ENCODE data around the gene MOCS1. TPM values are rescaled to one million over a fixed set of nuclear protein-coding genes. Genes with fewer than 3 reads are reported as not detected.

MOCS1 gene
- total RNA-seq, 1 donor from 2014 or later = 16.0 TPM

DNA sequence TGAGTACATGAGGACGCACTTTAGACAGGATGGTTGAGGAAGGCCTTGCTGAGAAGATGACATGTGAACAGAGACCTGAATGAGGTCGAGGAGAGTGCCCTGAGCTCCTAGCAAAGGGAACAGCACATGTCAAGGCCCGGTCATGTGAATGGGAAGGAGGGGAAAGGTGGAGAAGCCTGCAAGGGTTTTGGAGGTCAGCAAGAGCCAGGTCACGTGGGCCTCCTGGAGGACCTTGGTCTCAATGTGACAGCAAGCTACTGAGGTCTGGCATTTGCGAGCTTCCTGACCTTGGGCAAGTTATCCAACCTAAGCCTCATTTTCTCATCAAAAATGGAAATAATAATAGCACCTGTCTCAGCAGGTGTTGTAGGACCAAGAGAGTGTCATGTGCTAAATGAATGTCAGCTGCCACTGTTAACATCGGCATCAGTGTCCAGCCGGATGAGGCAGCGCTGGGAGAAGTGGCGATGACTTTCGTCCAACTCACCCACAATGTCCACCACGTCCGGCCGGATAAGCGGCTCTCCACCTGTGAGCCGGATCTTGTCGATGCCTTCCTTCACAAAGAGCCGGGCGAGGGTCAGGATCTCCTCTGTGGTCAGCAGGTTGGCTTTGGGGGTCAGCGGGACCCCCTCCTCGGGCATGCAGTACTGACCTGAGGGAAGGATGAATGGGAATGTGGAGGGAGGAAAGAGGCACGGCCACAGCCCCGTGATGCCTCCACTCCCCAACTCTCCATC lies 8.9 kb downstream of the MOCS1 start:
- no peaks in the 10 kb centered on the region for H3K9me3 ChIP-seq (ENCODE audit: insufficient read depth, low read depth, low read length)
- no peak for DNase-seq (ENCODE audit: low read depth)
- no peak for FAIRE-seq
- Mint-ChIP-seq H3K4me1 (ENCODE audit: low read depth, unreplicated experiment) (peaks cover 17% of the 10 kb centered on the region), H3K4me3 (ENCODE audit: unreplicated experiment) (no peak overlapping the region), H3K27me3 (ENCODE audit: low read depth, unreplicated experiment) (no peaks in the 10 kb centered on the region), H3K9me3 (ENCODE audit: unreplicated experiment) (no peaks in the 10 kb centered on the region), H3K27ac (ENCODE audit: unreplicated experiment) (no peak overlapping the region), H3K36me3 (ENCODE audit: low read depth, unreplicated experiment) (peaks cover 20% of the 10 kb centered on the region)
- no peak overlapping the region for H3K9ac ChIP-seq (ENCODE audit: low read length)
- H3K79me2 ChIP-seq (ENCODE audit: insufficient read depth, low read length) = no peaks in the 10 kb centered on the region
- no peaks in the 10 kb centered on the region for H3K27me3 ChIP-seq (ENCODE audit: insufficient read depth, low read length)
- H4K20me1 ChIP-seq (ENCODE audit: insufficient read depth, low read length) = peaks cover 4% of the 10 kb centered on the region
- H3K4me1 ChIP-seq (ENCODE audit: insufficient read depth, low read length) = peaks cover 8% of the 10 kb centered on the region
- no peak overlapping the region for H3K27ac ChIP-seq (ENCODE audit: low read depth, low read length)
- TF ChIP-seq, protein P1, sequence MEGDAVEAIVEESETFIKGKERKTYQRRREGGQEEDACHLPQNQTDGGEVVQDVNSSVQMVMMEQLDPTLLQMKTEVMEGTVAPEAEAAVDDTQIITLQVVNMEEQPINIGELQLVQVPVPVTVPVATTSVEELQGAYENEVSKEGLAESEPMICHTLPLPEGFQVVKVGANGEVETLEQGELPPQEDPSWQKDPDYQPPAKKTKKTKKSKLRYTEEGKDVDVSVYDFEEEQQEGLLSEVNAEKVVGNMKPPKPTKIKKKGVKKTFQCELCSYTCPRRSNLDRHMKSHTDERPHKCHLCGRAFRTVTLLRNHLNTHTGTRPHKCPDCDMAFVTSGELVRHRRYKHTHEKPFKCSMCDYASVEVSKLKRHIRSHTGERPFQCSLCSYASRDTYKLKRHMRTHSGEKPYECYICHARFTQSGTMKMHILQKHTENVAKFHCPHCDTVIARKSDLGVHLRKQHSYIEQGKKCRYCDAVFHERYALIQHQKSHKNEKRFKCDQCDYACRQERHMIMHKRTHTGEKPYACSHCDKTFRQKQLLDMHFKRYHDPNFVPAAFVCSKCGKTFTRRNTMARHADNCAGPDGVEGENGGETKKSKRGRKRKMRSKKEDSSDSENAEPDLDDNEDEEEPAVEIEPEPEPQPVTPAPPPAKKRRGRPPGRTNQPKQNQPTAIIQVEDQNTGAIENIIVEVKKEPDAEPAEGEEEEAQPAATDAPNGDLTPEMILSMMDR (IDR thresholded peaks at IDR 0.05; ENCODE audit: insufficient read depth, low read depth, low read length) = no peak
- TF ChIP-seq EZH2 (IDR thresholded peaks at IDR 0.05; ENCODE audit: insufficient read depth, low read length) = no peak
- H2AFZ ChIP-seq (ENCODE audit: low read depth, low read length) = no peak overlapping the region
- H3K4me3 ChIP-seq (ENCODE audit: insufficient read depth, low read depth, low read length) = no peak overlapping the region
- H3K4me2 ChIP-seq (ENCODE audit: low read length) = no peak overlapping the region
- no peaks in the 10 kb centered on the region for H3K36me3 ChIP-seq (ENCODE audit: insufficient read depth, low read length)

DNA sequence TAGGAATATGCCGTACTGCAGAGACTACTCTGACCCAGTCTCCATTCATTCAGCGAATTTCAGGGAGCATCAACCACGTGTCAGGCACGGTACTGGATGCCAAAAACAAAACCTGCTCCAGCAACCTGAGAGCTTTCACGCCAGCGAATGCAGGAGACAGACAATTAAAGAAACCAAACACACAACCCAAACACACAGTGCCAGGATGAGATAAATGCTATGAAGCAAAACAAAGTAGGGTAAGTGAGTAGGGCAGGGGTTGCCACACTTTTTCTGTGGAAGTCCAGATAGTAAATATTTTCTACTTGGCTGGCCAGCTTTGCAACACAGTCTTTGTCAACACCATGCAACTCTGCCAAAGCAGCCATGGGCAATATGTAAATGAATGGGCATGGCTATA lies 10.0 kb downstream of the MOCS1 start:
- H3K4me3 Mint-ChIP-seq (ENCODE audit: unreplicated experiment) = no peak overlapping the region
- TF ChIP-seq, protein P1 (IDR thresholded peaks at IDR 0.05; ENCODE audit: insufficient read depth, low read depth, low read length) = no peak
- no peak for TF ChIP-seq EZH2 (IDR thresholded peaks at IDR 0.05; ENCODE audit: insufficient read depth, low read length)
- Histone ChIP-seq H2AFZ (ENCODE audit: low read depth, low read length) (no peak overlapping the region), H3K36me3 (ENCODE audit: insufficient read depth, low read length) (no peaks in the 10 kb centered on the region), H3K9ac (ENCODE audit: low read length) (no peak overlapping the region), H3K4me2 (ENCODE audit: low read length) (no peak overlapping the region), H3K4me3 (ENCODE audit: insufficient read depth, low read depth, low read length) (no peak overlapping the region), H4K20me1 (ENCODE audit: insufficient read depth, low read length) (peaks cover 4% of the 10 kb centered on the region), H3K27ac (ENCODE audit: low read depth, low read length) (no peak overlapping the region), H3K79me2 (ENCODE audit: insufficient read depth, low read length) (no peaks in the 10 kb centered on the region), H3K9me3 (ENCODE audit: insufficient read depth, low read depth, low read length) (no peaks in the 10 kb centered on the region), H3K27me3 (ENCODE audit: insufficient read depth, low read length) (no peaks in the 10 kb centered on the region), H3K4me1 (ENCODE audit: insufficient read depth, low read length) (peaks cover 8% of the 10 kb centered on the region)
- peaks cover 10% of the 10 kb centered on the region for H3K4me1 Mint-ChIP-seq (ENCODE audit: low read depth, unreplicated experiment)
- no peak for FAIRE-seq
- no peak overlapping the region for H3K27ac Mint-ChIP-seq (ENCODE audit: unreplicated experiment)
- H3K36me3 Mint-ChIP-seq (ENCODE audit: low read depth, unreplicated experiment) = peaks cover 24% of the 10 kb centered on the region
- H3K27me3 Mint-ChIP-seq (ENCODE audit: low read depth, unreplicated experiment) = no peaks in the 10 kb centered on the region
- H3K9me3 Mint-ChIP-seq (ENCODE audit: unreplicated experiment) = no peaks in the 10 kb centered on the region
- DNase-seq (ENCODE audit: low read depth) = no peak

DNA sequence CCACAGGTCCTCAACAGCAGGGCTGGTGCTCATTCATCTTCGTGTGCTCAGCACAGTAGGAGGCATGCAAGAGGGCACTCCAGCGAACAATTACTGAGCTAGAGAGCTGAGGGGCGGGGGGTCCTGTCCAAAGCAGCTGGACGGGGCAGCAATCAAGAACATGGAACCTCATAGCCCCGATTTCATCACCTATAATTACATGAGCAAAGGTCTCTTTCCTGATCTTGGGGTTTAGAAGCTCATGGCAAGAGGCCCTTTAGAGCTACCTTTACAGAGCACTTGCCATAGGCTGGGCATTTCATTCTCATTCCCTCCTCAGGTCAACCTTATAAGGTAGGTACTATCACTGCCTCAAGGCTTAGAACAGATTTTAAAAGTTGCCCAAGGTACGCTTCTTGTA lies 10.4 kb downstream of the MOCS1 start:
- no peak overlapping the region for H3K27ac Mint-ChIP-seq (ENCODE audit: unreplicated experiment)
- peaks cover 24% of the 10 kb centered on the region for H3K36me3 Mint-ChIP-seq (ENCODE audit: low read depth, unreplicated experiment)
- H3K4me1 Mint-ChIP-seq (ENCODE audit: low read depth, unreplicated experiment) = peaks cover 7% of the 10 kb centered on the region
- Histone ChIP-seq H3K27me3 (ENCODE audit: insufficient read depth, low read length) (no peaks in the 10 kb centered on the region), H3K9ac (ENCODE audit: low read length) (no peak overlapping the region), H3K4me2 (ENCODE audit: low read length) (no peak overlapping the region), H2AFZ (ENCODE audit: low read depth, low read length) (no peak overlapping the region), H4K20me1 (ENCODE audit: insufficient read depth, low read length) (peaks cover 4% of the 10 kb centered on the region), H3K36me3 (ENCODE audit: insufficient read depth, low read length) (no peaks in the 10 kb centered on the region), H3K4me3 (ENCODE audit: insufficient read depth, low read depth, low read length) (no peak overlapping the region), H3K27ac (ENCODE audit: low read depth, low read length) (no peak overlapping the region), H3K9me3 (ENCODE audit: insufficient read depth, low read depth, low read length) (no peaks in the 10 kb centered on the region), H3K4me1 (ENCODE audit: insufficient read depth, low read length) (peaks cover 8% of the 10 kb centered on the region), H3K79me2 (ENCODE audit: insufficient read depth, low read length) (no peaks in the 10 kb centered on the region)
- H3K27me3 Mint-ChIP-seq (ENCODE audit: low read depth, unreplicated experiment) = no peaks in the 10 kb centered on the region
- FAIRE-seq = no peak
- TF ChIP-seq, protein P1 (IDR thresholded peaks at IDR 0.05; ENCODE audit: insufficient read depth, low read depth, low read length) = no peak
- H3K4me3 Mint-ChIP-seq (ENCODE audit: unreplicated experiment) = no peak overlapping the region
- H3K9me3 Mint-ChIP-seq (ENCODE audit: unreplicated experiment) = no peaks in the 10 kb centered on the region
- no peak for DNase-seq (ENCODE audit: low read depth)
